CD4-positive, alpha-beta T cell treated with Interleukin-21 for 1 hour (primary cell): ENCODE measurements around the gene RTKN.
A peak's percentile ranks its signal among the peaks of the same experiment; 100 is the strongest.
"Not testable (repeated sequence)": the region's sequence is repeated elsewhere in the genome, so short reads cannot be mapped to it uniquely, and the experiment has no call there.

ENCODE experiments used
- DNase-seq: peaks from one replicate; pipeline ENCODE4 v3.0.0-alpha.2; 2020

RTKN gene

GRCh38 chr2:74460187-74460586 lies 18.4 kb upstream of the RTKN start:
- not testable (repeated sequence) for DNase-seq

GRCh38 chr2:74459503-74460118 lies 17.9 kb upstream of the RTKN start:
- not testable (repeated sequence) for DNase-seq

GRCh38 chr2:74458938-74459363 lies 17.2 kb upstream of the RTKN start:
- no peak for DNase-seq

GRCh38 chr2:74458132-74458937 lies 16.6 kb upstream of the RTKN start, which contains the start of gene WBP1:
TSS of gene WBP1 (plus strand) at chr2:74458438. CDS start at chr2:74458603, 165 bp downstream.
- DNase-seq, result peak; percentile 100

GRCh38 chr2:74457549-74458131 lies 15.9 kb upstream of the RTKN start:
- DNase-seq, result peak; percentile 86

- no peak for DNase-seq
Measured at GRCh38 chr2:74457129-74457548, 15.4 kb upstream of the RTKN start.

GRCh38 chr2:74454654-74455511 lies 13.1 kb upstream of the RTKN start, which contains the start of gene INO80B:
TSS of gene INO80B (plus strand) at chr2:74455087. CDS start at chr2:74455117, 30 bp downstream.
- peak; percentile 99 for DNase-seq

- no peak for DNase-seq
Measured at GRCh38 chr2:74450570-74451190, 8.9 kb upstream of the RTKN start.

- no peak for DNase-seq
Measured at GRCh38 chr2:74448771-74449170, 7.0 kb upstream of the RTKN start.

GRCh38 chr2:74447230-74447999 lies 5.7 kb upstream of the RTKN start:
- no peak for DNase-seq

- DNase-seq, result no peak
Measured at GRCh38 chr2:74444498-74445318, 3.0 kb upstream of the RTKN start.

- not testable (repeated sequence) for DNase-seq
Measured at GRCh38 chr2:74442483-74443297, 953 bp upstream of the RTKN start.

- DNase-seq, result no peak
Measured at GRCh38 chr2:74441170-74441689, 507 bp downstream of the RTKN start.

GRCh38 chr2:74440378-74441169 lies 1.2 kb downstream of the RTKN start:
- peak; percentile 47 for DNase-seq

GRCh38 chr2:74439803-74440377 lies 1.8 kb downstream of the RTKN start:
- no peak for DNase-seq

- DNase-seq, result no peak
Measured at GRCh38 chr2:74439373-74439772, 2.4 kb downstream of the RTKN start.

- no peak for DNase-seq
Measured at GRCh38 chr2:74438248-74438647, 3.5 kb downstream of the RTKN start.
